B cell (primary cell): ENCODE results near the gene ELP1. TPM values are rescaled to one million over a fixed set of nuclear protein-coding genes. Genes with fewer than 3 reads are reported as not detected.
A peak's percentile ranks its signal among the peaks of the same experiment; 100 is the strongest.

ENCODE experiments used
- ATAC-seq: fragments of 200-7000 bp; cut with Tn5 transposase; one replicate; pipeline ENCODE4 v1.10.0; 2021; ENCODE audit warnings: low read depth, mild to moderate bottlenecking, moderate number of reproducible peaks, moderate library complexity
- CTCF ChIA-PET: fragments of 350-600 bp; sonication (Branson Sonifier 250); formaldehyde crosslinking; loops from one replicate; lab custom pipeline; 2021; ENCODE audit warnings: antibody characterized with exemption, inconsistent platforms; lab: Charles Lee
- POLR2A ChIA-PET: fragments of 350-600 bp; sonication (Branson Sonifier 250); formaldehyde crosslinking; loops from one replicate; lab custom pipeline; 2021; ENCODE audit warnings: antibody characterized with exemption; lab: Charles Lee
- DNase-seq: peaks from one replicate; pipeline ENCODE4 v3.0.0; 2013
- H2AFZ ChIP-seq: 2 replicates; pipeline ENCODE4 v1.6.1; 2012; ENCODE audit warnings: mild to moderate bottlenecking, low read depth, low read length; ENCODE audit not compliant: insufficient read depth, poor library complexity, severe bottlenecking
- H3K27ac ChIP-seq, 2 donors: 1 replicate in 1 of 2; 2 replicates in 1 of 2; pipeline ENCODE4 v1.5.1; 2012 to 2013; ENCODE audit warnings: low read length in 2 of 2, mild to moderate bottlenecking in 2 of 2, moderate library complexity in 1 of 2
- H3K27me3 ChIP-seq, 4 experiments: fragments of 200-600 bp in 1 of 4; sonication (generic) in 1 of 4; replicated peaks in 1 of 4; 1 replicate in 2 of 4; 2 replicates in 2 of 4; pipeline versions ENCODE4 v1.6.1 to v1.7.0; 2013 to 2016; ENCODE audit warnings: low read length in 3 of 4, mild to moderate bottlenecking in 2 of 4, mixed read lengths in 1 of 4, moderate library complexity in 1 of 4; ENCODE audit not compliant: insufficient read depth in 4 of 4, control insufficient read depth in 3 of 4; ENCODE audit errors: control extremely low read depth in 1 of 4
- H3K36me3 ChIP-seq, 2 experiments: replicated peaks in 1 of 2; 1 replicate in 1 of 2; 2 replicates in 1 of 2; pipeline versions ENCODE4 v1.6.1 to v1.7.1; 2013; ENCODE audit warnings: low read length in 1 of 2; ENCODE audit not compliant: insufficient read depth in 2 of 2, control insufficient read depth in 1 of 2; ENCODE audit errors: control extremely low read depth in 1 of 2, extremely low read depth in 1 of 2
- H3K4me1 ChIP-seq, 2 donors: fragments of 200-600 bp in 1 of 2; sonication (generic) in 1 of 2; 1 replicate in 1 of 2; 2 replicates in 1 of 2; pipeline versions ENCODE4 v1.5.1 to v1.6.1; 2013 to 2017; ENCODE audit warnings: low read length in 2 of 2; ENCODE audit not compliant: control insufficient read depth in 2 of 2, insufficient read depth in 2 of 2
- H3K4me2 ChIP-seq: replicated peaks from 2 replicates; pipeline ENCODE3; 2012; ENCODE audit warnings: mild to moderate bottlenecking, low read depth, low read length; ENCODE audit not compliant: poor library complexity, severe bottlenecking
- H3K4me3 ChIP-seq, 5 experiments: fragments of 200-600 bp in 1 of 5; sonication (generic) in 1 of 5; 1 replicate in 3 of 5; 2 replicates in 2 of 5; pipeline versions ENCODE4 v1.5.1 to v1.7.0; 2011 to 2016; ENCODE audit warnings: low read length in 4 of 5, mild to moderate bottlenecking in 4 of 5, low read depth in 2 of 5, control low read depth in 1 of 5, moderate library complexity in 1 of 5; ENCODE audit not compliant: insufficient read depth in 1 of 5; ENCODE audit errors: control extremely low read depth in 1 of 5, extremely low read depth in 1 of 5
- H3K79me2 ChIP-seq: fragments of 200-600 bp; sonication (generic); one replicate; pipeline ENCODE4 v1.6.0; 2016; ENCODE audit warnings: low read length; ENCODE audit not compliant: control insufficient read depth, insufficient read depth
- H3K9ac ChIP-seq: fragments of 200-600 bp; sonication (generic); 2 replicates; pipeline ENCODE4 v1.6.1; 2017; ENCODE audit warnings: mild to moderate bottlenecking, low read length, moderate library complexity
- H3K9me3 ChIP-seq, 3 donors: one replicate each; pipeline versions ENCODE4 v1.6.1 to v1.7.1; 2013; ENCODE audit warnings: low read length in 2 of 3; ENCODE audit not compliant: control insufficient read depth in 2 of 3, insufficient read depth in 1 of 3; ENCODE audit errors: control extremely low read depth in 1 of 3
- H4K20me1 ChIP-seq: 2 replicates; pipeline ENCODE4 v1.6.0; 2012; ENCODE audit warnings: mild to moderate bottlenecking, low read length; ENCODE audit not compliant: insufficient read depth, control insufficient read depth, poor library complexity, severe bottlenecking
- H3K27ac Mint-ChIP-seq: one replicate; pipeline ENCODE4 v1.8.0; 2021; ENCODE audit warnings: mixed read lengths
- H3K27me3 Mint-ChIP-seq: one replicate; pipeline ENCODE4 v1.8.0; 2021; ENCODE audit warnings: mixed read lengths
- H3K4me1 Mint-ChIP-seq: one replicate; pipeline ENCODE4 v1.8.0; 2021; ENCODE audit warnings: mixed read lengths
- H3K4me3 Mint-ChIP-seq: one replicate; pipeline ENCODE4 v1.8.0; 2021; ENCODE audit warnings: mixed read lengths
- H3K9me3 Mint-ChIP-seq: one replicate; pipeline ENCODE4 v1.8.0; 2022; ENCODE audit warnings: mixed read lengths; ENCODE audit not compliant: insufficient read depth
- EZH2 ChIP-seq: IDR thresholded peaks from 2 replicates; pipeline ENCODE4 v1.6.1; 2012; ENCODE audit warnings: borderline replicate concordance, low read depth, mild to moderate bottlenecking, moderate library complexity, low read length; ENCODE audit not compliant: insufficient read depth, poor library complexity, severe bottlenecking
- WGBS: methylation state at CpG from one replicate; pipeline ENCODE4 v1.1.5; 2013; ENCODE audit warnings: missing lambda C conversion rate; ENCODE audit not compliant: insufficient coverage; 5-methylcytosine and 5-hydroxymethylcytosine counted together
- intact Hi-C: fragments of 100-400 bp; cut with micrococcal nuclease; formaldehyde crosslinking; loops from one replicate; pipeline ENCODE4 v1.10.0; 2022
- polyA plus RNA-seq: library from polyadenylated mRNA; depleted of rRNA; stranded (reverse); fragments of >200 nt; gene quantifications from 2 replicates; pipeline ENCODE4 v1.2.3, GENCODE V29; 2012
- total RNA-seq, 2 donors: library from RNA; stranded (reverse); fragments of 120-200 nt in 1 of 2; gene quantifications; 1 replicate in 1 of 2; 2 replicates in 1 of 2; pipeline versions ENCODE4 v1.2.3 to v1.2.4, GENCODE V29; 2013 to 2022
- TF ChIP-seq, protein P1 (sequence below): fragments of 200-600 bp; IDR thresholded peaks from one replicate; pipeline ENCODE4 v1.8.0; 2022; ENCODE audit warnings: antibody characterized with exemption, mild to moderate bottlenecking

ELP1 gene
- total and polyA plus RNA-seq, 2 donors (not counting 1 experiment from before 2014, with no cell fraction given), result 20.8 to 29.4 TPM

DNA sequence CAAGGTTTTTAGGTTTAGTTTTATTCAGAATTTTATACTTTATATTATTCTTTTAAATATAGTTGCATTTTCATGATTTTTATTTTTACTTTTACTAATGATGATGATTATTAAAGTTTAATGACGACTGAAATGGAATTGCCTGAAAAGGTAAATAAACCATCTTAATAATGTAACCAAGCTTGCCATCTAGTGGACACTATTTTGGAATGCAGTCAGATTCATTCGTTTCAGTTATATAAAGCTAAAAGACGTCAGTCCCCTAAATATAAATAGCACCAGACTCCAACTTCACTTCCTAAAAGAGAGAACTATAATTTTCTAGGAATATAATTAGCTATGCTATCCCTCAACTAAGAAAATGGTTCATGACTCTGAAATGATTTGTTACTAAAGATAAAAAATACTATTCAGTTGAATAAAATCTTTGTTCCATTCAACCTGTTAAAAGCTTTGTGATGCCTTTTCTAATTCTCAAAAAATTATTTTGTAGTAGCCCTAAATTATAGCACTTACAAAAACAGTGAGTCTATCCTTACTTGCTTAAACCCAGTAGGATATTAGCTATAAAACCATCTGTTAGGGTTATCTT, 20.2 kb upstream of the ELP1 start:
- POLR2A ChIA-PET, result no interaction called here
- TF ChIP-seq, protein P1, sequence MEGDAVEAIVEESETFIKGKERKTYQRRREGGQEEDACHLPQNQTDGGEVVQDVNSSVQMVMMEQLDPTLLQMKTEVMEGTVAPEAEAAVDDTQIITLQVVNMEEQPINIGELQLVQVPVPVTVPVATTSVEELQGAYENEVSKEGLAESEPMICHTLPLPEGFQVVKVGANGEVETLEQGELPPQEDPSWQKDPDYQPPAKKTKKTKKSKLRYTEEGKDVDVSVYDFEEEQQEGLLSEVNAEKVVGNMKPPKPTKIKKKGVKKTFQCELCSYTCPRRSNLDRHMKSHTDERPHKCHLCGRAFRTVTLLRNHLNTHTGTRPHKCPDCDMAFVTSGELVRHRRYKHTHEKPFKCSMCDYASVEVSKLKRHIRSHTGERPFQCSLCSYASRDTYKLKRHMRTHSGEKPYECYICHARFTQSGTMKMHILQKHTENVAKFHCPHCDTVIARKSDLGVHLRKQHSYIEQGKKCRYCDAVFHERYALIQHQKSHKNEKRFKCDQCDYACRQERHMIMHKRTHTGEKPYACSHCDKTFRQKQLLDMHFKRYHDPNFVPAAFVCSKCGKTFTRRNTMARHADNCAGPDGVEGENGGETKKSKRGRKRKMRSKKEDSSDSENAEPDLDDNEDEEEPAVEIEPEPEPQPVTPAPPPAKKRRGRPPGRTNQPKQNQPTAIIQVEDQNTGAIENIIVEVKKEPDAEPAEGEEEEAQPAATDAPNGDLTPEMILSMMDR, result peak; percentile 86
- no peak for TF ChIP-seq EZH2
- ATAC-seq, result no peak

DNA sequence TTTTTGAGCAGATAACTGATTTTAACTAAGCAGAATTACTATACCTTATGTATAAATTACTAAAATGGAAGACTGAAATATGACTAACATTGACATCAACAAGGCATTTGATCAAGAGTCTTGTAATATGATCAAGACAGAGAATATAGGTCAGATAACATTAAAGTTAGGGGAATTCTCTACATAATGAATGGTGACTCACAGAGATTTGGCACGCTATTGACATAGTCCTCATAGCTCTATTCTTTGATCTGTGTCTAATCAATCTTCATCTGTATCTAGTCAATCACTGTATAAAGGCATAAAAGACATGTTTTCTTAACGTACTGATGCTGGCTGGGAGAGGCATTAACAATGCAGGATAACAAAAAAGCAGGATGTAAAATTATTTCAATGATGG, 17.7 kb upstream of the ELP1 start:
- Mint-ChIP-seq H3K4me3 (no peak overlapping the region), H3K27me3 (no peaks in the 10 kb centered on the region), H3K27ac (no peak overlapping the region), H3K4me1 (no peaks in the 10 kb centered on the region), H3K9me3 (no peaks in the 10 kb centered on the region)
- Histone ChIP-seq H3K4me2 (no peak overlapping the region), H3K79me2 (no peaks in the 10 kb centered on the region), H3K4me1 (no peaks in the 10 kb centered on the region), H3K36me3 (no peaks in the 10 kb centered on the region), H3K9ac (no peak overlapping the region), H3K27ac (no peak overlapping the region), H3K4me3 (no peak overlapping the region), H4K20me1 (no peaks in the 10 kb centered on the region), H3K27me3 (no peaks in the 10 kb centered on the region), H2AFZ (no peak overlapping the region), H3K9me3 (no peaks in the 10 kb centered on the region)
- TF ChIP-seq, protein P1, result no peak
- no peak for TF ChIP-seq EZH2
- POLR2A ChIA-PET, result no interaction called here
- ATAC-seq, result no peak
- no peak for DNase-seq
- intact Hi-C loops, result loop anchor here (5.0 kb wide), 1 partner anchor 484 kb away; no protein-coding TSS in a partner anchor
- CTCF ChIA-PET, result interaction anchor here (0.7 to 5.0 kb wide), 2 partner anchors 8 to 25 kb away, joined by 3 to 36 read pairs; no protein-coding TSS in a partner anchor
- no CpG with 5 or more reads among the region's 2 CpGs for WGBS

More for the DNA sequence above, 20.2 kb upstream of the ELP1 start:
- Histone ChIP-seq H3K27ac (no peak overlapping the region), H3K27me3 (no peaks in the 10 kb centered on the region), H3K4me1 (no peaks in the 10 kb centered on the region), H3K9me3 (no peaks in the 10 kb centered on the region), H3K4me3 (no peak overlapping the region), H3K36me3 (no peaks in the 10 kb centered on the region), H2AFZ (no peak overlapping the region), H3K4me2 (no peak overlapping the region), H4K20me1 (no peaks in the 10 kb centered on the region), H3K9ac (no peak overlapping the region), H3K79me2 (no peaks in the 10 kb centered on the region)
- Mint-ChIP-seq H3K4me1 (no peaks in the 10 kb centered on the region), H3K27me3 (no peaks in the 10 kb centered on the region), H3K27ac (no peak overlapping the region), H3K9me3 (no peaks in the 10 kb centered on the region), H3K4me3 (no peak overlapping the region)
- CTCF ChIA-PET, result interaction anchor here (0.6 to 5.0 kb wide), 28 partner anchors 9 to 1613 kb away, joined by 3 to 36 read pairs (median 4); partner anchors contain the start of genes ABITRAM and ELP1
- intact Hi-C loops, result loop anchor here (5.0 kb wide), 1 partner anchor 487 kb away; no protein-coding TSS in a partner anchor
- WGBS, result no CpG with 5 or more reads among the region's 3 CpGs
- peak; percentile 62 for DNase-seq
